ENCODE results near the gene CEP104.

GRCh38 chr1:3817138-3817740 is 39.8 kb downstream of the CEP104 start:
- no peak for TF ChIP-seq KLF6 (CRISPR knock-in tag; IDR thresholded peaks at IDR 0.05; ENCODE audit: borderline replicate concordance)
- TF ChIP-seq NR3C1 (CRISPR knock-in tag; IDR thresholded peaks at IDR 0.05): no peak
- TF ChIP-seq MAZ (CRISPR knock-in tag; conservative IDR thresholded peaks at IDR 0.05 in 1 of 2, IDR thresholded peaks at IDR 0.05 in 1 of 2): no peak
- TF ChIP-seq, protein P1, sequence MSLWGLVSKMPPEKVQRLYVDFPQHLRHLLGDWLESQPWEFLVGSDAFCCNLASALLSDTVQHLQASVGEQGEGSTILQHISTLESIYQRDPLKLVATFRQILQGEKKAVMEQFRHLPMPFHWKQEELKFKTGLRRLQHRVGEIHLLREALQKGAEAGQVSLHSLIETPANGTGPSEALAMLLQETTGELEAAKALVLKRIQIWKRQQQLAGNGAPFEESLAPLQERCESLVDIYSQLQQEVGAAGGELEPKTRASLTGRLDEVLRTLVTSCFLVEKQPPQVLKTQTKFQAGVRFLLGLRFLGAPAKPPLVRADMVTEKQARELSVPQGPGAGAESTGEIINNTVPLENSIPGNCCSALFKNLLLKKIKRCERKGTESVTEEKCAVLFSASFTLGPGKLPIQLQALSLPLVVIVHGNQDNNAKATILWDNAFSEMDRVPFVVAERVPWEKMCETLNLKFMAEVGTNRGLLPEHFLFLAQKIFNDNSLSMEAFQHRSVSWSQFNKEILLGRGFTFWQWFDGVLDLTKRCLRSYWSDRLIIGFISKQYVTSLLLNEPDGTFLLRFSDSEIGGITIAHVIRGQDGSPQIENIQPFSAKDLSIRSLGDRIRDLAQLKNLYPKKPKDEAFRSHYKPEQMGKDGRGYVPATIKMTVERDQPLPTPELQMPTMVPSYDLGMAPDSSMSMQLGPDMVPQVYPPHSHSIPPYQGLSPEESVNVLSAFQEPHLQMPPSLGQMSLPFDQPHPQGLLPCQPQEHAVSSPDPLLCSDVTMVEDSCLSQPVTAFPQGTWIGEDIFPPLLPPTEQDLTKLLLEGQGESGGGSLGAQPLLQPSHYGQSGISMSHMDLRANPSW (CRISPR knock-in tag; IDR thresholded peaks at IDR 0.05): no peak
- TF ChIP-seq, protein P2, sequence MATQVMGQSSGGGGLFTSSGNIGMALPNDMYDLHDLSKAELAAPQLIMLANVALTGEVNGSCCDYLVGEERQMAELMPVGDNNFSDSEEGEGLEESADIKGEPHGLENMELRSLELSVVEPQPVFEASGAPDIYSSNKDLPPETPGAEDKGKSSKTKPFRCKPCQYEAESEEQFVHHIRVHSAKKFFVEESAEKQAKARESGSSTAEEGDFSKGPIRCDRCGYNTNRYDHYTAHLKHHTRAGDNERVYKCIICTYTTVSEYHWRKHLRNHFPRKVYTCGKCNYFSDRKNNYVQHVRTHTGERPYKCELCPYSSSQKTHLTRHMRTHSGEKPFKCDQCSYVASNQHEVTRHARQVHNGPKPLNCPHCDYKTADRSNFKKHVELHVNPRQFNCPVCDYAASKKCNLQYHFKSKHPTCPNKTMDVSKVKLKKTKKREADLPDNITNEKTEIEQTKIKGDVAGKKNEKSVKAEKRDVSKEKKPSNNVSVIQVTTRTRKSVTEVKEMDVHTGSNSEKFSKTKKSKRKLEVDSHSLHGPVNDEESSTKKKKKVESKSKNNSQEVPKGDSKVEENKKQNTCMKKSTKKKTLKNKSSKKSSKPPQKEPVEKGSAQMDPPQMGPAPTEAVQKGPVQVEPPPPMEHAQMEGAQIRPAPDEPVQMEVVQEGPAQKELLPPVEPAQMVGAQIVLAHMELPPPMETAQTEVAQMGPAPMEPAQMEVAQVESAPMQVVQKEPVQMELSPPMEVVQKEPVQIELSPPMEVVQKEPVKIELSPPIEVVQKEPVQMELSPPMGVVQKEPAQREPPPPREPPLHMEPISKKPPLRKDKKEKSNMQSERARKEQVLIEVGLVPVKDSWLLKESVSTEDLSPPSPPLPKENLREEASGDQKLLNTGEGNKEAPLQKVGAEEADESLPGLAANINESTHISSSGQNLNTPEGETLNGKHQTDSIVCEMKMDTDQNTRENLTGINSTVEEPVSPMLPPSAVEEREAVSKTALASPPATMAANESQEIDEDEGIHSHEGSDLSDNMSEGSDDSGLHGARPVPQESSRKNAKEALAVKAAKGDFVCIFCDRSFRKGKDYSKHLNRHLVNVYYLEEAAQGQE (IDR thresholded peaks at IDR 0.05; ENCODE audit: borderline replicate concordance): no peak
- TF ChIP-seq, protein P2 (CRISPR knock-in tag; IDR thresholded peaks at IDR 0.05; ENCODE audit: low read depth): no peak
- TF ChIP-seq, protein P3, sequence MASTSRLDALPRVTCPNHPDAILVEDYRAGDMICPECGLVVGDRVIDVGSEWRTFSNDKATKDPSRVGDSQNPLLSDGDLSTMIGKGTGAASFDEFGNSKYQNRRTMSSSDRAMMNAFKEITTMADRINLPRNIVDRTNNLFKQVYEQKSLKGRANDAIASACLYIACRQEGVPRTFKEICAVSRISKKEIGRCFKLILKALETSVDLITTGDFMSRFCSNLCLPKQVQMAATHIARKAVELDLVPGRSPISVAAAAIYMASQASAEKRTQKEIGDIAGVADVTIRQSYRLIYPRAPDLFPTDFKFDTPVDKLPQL (IDR thresholded peaks at IDR 0.05; ENCODE audit: extremely low read depth, insufficient read length): no peak
- TF ChIP-seq GATAD2B (IDR thresholded peaks at IDR 0.05; ENCODE audit: borderline replicate concordance): no peak
- TF ChIP-seq, protein P4, sequence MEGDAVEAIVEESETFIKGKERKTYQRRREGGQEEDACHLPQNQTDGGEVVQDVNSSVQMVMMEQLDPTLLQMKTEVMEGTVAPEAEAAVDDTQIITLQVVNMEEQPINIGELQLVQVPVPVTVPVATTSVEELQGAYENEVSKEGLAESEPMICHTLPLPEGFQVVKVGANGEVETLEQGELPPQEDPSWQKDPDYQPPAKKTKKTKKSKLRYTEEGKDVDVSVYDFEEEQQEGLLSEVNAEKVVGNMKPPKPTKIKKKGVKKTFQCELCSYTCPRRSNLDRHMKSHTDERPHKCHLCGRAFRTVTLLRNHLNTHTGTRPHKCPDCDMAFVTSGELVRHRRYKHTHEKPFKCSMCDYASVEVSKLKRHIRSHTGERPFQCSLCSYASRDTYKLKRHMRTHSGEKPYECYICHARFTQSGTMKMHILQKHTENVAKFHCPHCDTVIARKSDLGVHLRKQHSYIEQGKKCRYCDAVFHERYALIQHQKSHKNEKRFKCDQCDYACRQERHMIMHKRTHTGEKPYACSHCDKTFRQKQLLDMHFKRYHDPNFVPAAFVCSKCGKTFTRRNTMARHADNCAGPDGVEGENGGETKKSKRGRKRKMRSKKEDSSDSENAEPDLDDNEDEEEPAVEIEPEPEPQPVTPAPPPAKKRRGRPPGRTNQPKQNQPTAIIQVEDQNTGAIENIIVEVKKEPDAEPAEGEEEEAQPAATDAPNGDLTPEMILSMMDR (IDR thresholded peaks at IDR 0.05 in 2 of 3, conservative IDR thresholded peaks at IDR 0.05 in 1 of 3; ENCODE audit: insufficient read depth in 2 of 3, low read depth in 1 of 3, low read length in 3 of 3): no peak
- TF ChIP-seq RAD21 (CRISPR knock-in tag; conservative IDR thresholded peaks at IDR 0.05 in 1 of 2, IDR thresholded peaks at IDR 0.05 in 1 of 2): no peak
- TF ChIP-seq, protein P5, sequence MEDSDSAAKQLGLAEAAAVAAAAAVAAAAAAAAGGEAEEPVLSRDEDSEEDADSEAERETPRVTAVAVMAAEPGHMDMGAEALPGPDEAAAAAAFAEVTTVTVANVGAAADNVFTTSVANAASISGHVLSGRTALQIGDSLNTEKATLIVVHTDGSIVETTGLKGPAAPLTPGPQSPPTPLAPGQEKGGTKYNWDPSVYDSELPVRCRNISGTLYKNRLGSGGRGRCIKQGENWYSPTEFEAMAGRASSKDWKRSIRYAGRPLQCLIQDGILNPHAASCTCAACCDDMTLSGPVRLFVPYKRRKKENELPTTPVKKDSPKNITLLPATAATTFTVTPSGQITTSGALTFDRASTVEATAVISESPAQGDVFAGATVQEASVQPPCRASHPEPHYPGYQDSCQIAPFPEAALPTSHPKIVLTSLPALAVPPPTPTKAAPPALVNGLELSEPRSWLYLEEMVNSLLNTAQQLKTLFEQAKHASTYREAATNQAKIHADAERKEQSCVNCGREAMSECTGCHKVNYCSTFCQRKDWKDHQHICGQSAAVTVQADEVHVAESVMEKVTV (CRISPR knock-in tag; IDR thresholded peaks at IDR 0.05): no peak
